OCI-LY7 (cell line): Measurements from ENCODE around the gene SIK2. TPM values are rescaled to one million over a fixed set of nuclear protein-coding genes. Genes with fewer than 3 reads are reported as not detected.

ENCODE experiments used
- BruUV-seq: library from RNA; stranded (reverse); fragments of 400-500 nt; replicated peaks from 2 replicates; lab custom pipeline; 2021; lab: Mats Ljungman, UMichigan
- CTCF ChIA-PET: fragments of 300-600 bp; sonication (Branson Sonifier 250); formaldehyde crosslinking; loops from one replicate; lab custom pipeline; 2022; ENCODE audit warnings: antibody characterized with exemption; ENCODE audit not compliant: unreplicated experiment; lab: Charles Lee
- POLR2A ChIA-PET: fragments of 300-600 bp; sonication (Branson Sonifier 250); formaldehyde crosslinking; loops from one replicate; lab custom pipeline; 2022; ENCODE audit warnings: antibody characterized with exemption; lab: Charles Lee
- DNase-seq: peaks from one replicate; pipeline ENCODE4 v3.0.0-alpha.2; 2015; ENCODE audit warnings: low spot score
- H2AFZ ChIP-seq: fragments of 200-600 bp; sonication (generic), shearing (Covaris generic); 2 replicates; pipeline ENCODE4 v1.6.1; 2014; ENCODE audit warnings: mild to moderate bottlenecking, antibody characterized with exemption, low read length, moderate library complexity
- H3K27ac ChIP-seq: fragments of 200-600 bp; sonication (generic); 2 replicates; pipeline ENCODE4 v1.5.1; 2014; ENCODE audit warnings: mixed run types, low read depth, mild to moderate bottlenecking, moderate library complexity, low read length, inconsistent platforms; ENCODE audit not compliant: poor library complexity, severe bottlenecking
- H3K36me3 ChIP-seq: fragments of 200-600 bp; sonication (generic); 2 replicates; pipeline ENCODE4 v1.6.1; 2014; ENCODE audit warnings: mild to moderate bottlenecking, antibody characterized with exemption, low read length, moderate library complexity, mixed read lengths; ENCODE audit not compliant: insufficient read depth
- H3K4me1 ChIP-seq: fragments of 200-600 bp; sonication (generic); 2 replicates; pipeline ENCODE4 v1.5.1; 2014; ENCODE audit warnings: mild to moderate bottlenecking, low read length; ENCODE audit not compliant: insufficient read depth, poor library complexity, severe bottlenecking
- H3K4me2 ChIP-seq: fragments of 200-600 bp; sonication (generic); 2 replicates; pipeline ENCODE4 v1.6.1; 2014; ENCODE audit warnings: mild to moderate bottlenecking, low read length
- H3K4me3 ChIP-seq: fragments of 200-600 bp; sonication (generic); 2 replicates; pipeline ENCODE4 v1.5.1; 2014; ENCODE audit warnings: mild to moderate bottlenecking, low read depth, low read length; ENCODE audit not compliant: poor library complexity, severe bottlenecking
- H3K79me2 ChIP-seq: fragments of 200-600 bp; sonication (generic); 2 replicates; pipeline ENCODE4 v1.6.1; 2016; ENCODE audit warnings: low read depth, mild to moderate bottlenecking, low read length, moderate library complexity, mixed read lengths; ENCODE audit not compliant: insufficient read depth
- H3K9me2 ChIP-seq: fragments of 200-600 bp; sonication (generic); 2 replicates; pipeline ENCODE4 v1.6.1; 2016; ENCODE audit warnings: mild to moderate bottlenecking, low read length, mixed read lengths; ENCODE audit not compliant: insufficient read depth
- H3K9me3 ChIP-seq: fragments of 200-600 bp; sonication (generic); 2 replicates; pipeline ENCODE4 v1.6.1; 2014; ENCODE audit warnings: mild to moderate bottlenecking, mixed run types, low read length, mixed read lengths
- H4K20me1 ChIP-seq: fragments of 200-600 bp; sonication (generic); 2 replicates; pipeline ENCODE4 v1.6.1; 2014; ENCODE audit warnings: mild to moderate bottlenecking, antibody characterized with exemption, low read length, moderate library complexity, mixed read lengths; ENCODE audit not compliant: insufficient read depth
- EZH2phosphoT487 ChIP-seq: fragments of 200-600 bp; sonication (generic); IDR thresholded peaks from 2 replicates; pipeline ENCODE4 v1.6.1; 2018; ENCODE audit warnings: low read depth, borderline replicate concordance, mild to moderate bottlenecking, mixed run types, antibody characterized with exemption, low read length, moderate library complexity, mixed read lengths
- intact Hi-C: fragments of 100-400 bp; cut with micrococcal nuclease; formaldehyde crosslinking; loops from one replicate; pipeline ENCODE4 v1.10.0; 2022; ENCODE audit not compliant: unreplicated experiment
- total RNA-seq, 2 experiments: library from RNA; depleted of rRNA in 1 of 2; stranded (reverse); fragments of >200 nt in 1 of 2; shearing (Covaris generic) in 1 of 2; gene quantifications; 2 replicates each; pipeline ENCODE4 v1.2.3, GENCODE V29; 2014 to 2022
- TF ChIP-seq, protein P1 (sequence below): fragments of 200-600 bp; sonication (generic); conservative IDR thresholded peaks from 2 replicates; pipeline ENCODE4 v1.5.1; 2014; ENCODE audit warnings: mild to moderate bottlenecking, antibody characterized with exemption, low read length, moderate library complexity, mixed read lengths

Gene SIK2
- total RNA-seq, 2 experiments from 2014 or later, result 9.8 to 16.9 TPM

DNA sequence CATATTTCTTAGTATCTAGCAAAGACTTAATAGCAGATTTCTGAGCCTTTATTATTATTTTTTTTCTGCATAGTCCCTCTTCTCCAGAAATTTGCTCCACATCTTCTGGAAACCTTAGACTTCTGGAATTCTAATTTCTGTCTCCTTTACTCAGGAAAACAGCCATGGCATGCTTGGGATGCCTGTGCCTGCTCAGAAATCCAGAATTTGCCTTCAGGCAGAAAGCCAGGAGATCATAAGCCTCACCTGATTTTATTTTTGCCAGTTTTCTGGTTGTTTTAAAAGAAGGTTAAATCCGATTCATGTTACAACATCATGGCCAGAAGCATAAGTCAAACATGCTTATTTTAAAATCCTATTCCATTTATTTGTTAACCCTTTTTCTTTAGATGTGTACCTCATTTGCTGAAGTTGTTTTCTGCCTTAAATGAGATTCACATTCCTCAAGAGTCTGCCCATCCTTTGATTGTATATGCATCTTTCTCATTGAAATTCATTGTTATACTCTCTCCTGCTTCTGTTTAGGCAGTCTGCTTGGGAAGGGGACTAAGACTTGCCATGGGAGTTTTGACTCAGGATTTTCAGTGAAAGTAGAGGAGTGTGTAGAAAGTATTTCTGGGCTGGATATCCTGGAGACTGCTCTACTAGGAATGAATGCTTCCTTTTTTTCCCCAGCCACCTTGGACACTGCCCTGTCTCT is 37.1 kb downstream of the SIK2 start:
- no peaks in the 10 kb centered on the region for H3K9me3 ChIP-seq
- CTCF ChIA-PET, result no interaction called here
- no peak overlapping the region for H3K4me2 ChIP-seq
- no peaks in the 10 kb centered on the region for H3K4me1 ChIP-seq
- H3K4me3 ChIP-seq, result no peak overlapping the region
- peaks cover 39% of the 10 kb centered on the region for H3K36me3 ChIP-seq
- no peaks in the 10 kb centered on the region for H4K20me1 ChIP-seq
- H2AFZ ChIP-seq, result no peak overlapping the region
- H3K79me2 ChIP-seq, result peaks cover 5% of the 10 kb centered on the region; the same call in 1 of the 2 replicates
- TF ChIP-seq, protein P1, sequence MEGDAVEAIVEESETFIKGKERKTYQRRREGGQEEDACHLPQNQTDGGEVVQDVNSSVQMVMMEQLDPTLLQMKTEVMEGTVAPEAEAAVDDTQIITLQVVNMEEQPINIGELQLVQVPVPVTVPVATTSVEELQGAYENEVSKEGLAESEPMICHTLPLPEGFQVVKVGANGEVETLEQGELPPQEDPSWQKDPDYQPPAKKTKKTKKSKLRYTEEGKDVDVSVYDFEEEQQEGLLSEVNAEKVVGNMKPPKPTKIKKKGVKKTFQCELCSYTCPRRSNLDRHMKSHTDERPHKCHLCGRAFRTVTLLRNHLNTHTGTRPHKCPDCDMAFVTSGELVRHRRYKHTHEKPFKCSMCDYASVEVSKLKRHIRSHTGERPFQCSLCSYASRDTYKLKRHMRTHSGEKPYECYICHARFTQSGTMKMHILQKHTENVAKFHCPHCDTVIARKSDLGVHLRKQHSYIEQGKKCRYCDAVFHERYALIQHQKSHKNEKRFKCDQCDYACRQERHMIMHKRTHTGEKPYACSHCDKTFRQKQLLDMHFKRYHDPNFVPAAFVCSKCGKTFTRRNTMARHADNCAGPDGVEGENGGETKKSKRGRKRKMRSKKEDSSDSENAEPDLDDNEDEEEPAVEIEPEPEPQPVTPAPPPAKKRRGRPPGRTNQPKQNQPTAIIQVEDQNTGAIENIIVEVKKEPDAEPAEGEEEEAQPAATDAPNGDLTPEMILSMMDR, result no peak
- TF ChIP-seq EZH2phosphoT487, result no peak
- H3K9me2 ChIP-seq, result no peaks in the 10 kb centered on the region
- DNase-seq, result no peak
- intact Hi-C loops, result no loop called here
- H3K27ac ChIP-seq, result no peak overlapping the region
- BruUV-seq, result no TSS peak
- POLR2A ChIA-PET, result interaction anchor here (0.7 to 1.3 kb wide), 4 partner anchors 10 to 24 kb away, joined by 3 to 4 read pairs (median 4); no protein-coding TSS in a partner anchor

DNA sequence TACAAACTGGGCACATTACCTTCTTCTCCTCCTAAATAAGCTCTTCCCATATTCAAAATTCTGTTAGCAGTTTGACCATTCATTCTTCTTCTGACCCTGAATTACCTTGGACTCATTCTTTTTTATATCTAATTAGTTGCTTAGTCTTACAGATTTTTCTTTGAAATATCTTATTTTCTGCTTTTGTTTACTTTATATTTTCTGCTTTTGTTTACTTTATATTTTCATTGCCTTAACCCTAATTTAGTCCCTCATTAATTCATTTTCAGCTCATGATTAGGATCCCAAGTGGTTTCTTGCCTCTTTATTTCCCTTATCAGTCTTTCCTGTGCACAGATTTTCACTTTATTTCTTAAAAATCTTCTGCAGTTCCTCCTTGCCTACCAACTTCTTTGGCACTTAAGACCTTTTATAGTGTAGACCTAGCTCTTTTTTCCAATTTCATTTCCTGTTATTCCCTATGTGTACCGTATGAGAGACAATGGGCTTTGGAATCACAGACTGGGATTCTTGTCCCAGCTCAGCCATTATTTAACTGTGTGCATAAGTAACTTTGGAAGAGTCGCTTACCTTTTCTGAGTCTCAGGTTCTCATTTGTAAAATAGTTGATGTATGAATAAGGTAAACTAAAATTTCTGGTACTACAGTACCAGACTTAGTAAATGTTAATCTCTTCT is 39.2 kb downstream of the SIK2 start:
- Histone ChIP-seq H3K4me1 (no peaks in the 10 kb centered on the region), H3K4me3 (no peak overlapping the region), H3K79me2 (peaks cover 5% of the 10 kb centered on the region; the same call in 1 of the 2 replicates), H4K20me1 (no peaks in the 10 kb centered on the region), H3K36me3 (peaks cover 43% of the 10 kb centered on the region), H2AFZ (no peak overlapping the region), H3K9me3 (no peaks in the 10 kb centered on the region), H3K4me2 (no peak overlapping the region), H3K27ac (no peak overlapping the region), H3K9me2 (no peaks in the 10 kb centered on the region)
- no TSS peak for BruUV-seq
- ChIA-PET CTCF (no interaction called here), POLR2A (interaction anchor here (0.6 to 0.7 kb wide), 2 partner anchors 18 to 497 kb away, joined by 3 read pairs; no protein-coding TSS in a partner anchor)
- intact Hi-C loops, result no loop called here
- TF ChIP-seq EZH2phosphoT487, result no peak
- TF ChIP-seq, protein P1, result no peak
- DNase-seq, result no peak
